HepG2 (cell line): Measurements from ENCODE around the gene PRR30. TPM values are rescaled to one million over a fixed set of nuclear protein-coding genes. Genes with fewer than 3 reads are reported as not detected.
A peak's percentile ranks its signal among the peaks of the same experiment; 100 is the strongest.

Source experiments
- ATAC-seq: fragments of 200-7000 bp; cut with Tn5 transposase; 3 replicates; pipeline ENCODE4 v1.9.1; 2020; ENCODE audit warnings: mild to moderate bottlenecking, moderate library complexity
- BruUV-seq: library from RNA; stranded (reverse); fragments of 400-500 nt; replicated peaks from 2 replicates; lab custom pipeline; 2021; lab: Mats Ljungman, UMichigan
- CTCF ChIA-PET: fragments of 300-600 bp; formaldehyde crosslinking; extraction: SDS; loops from one replicate; lab custom pipeline; 2021; ENCODE audit warnings: low total read pairs, inconsistent platforms, low intra/inter-chr PET ratio; lab: Yijun Ruan, JAX
- POLR2A ChIA-PET: fragments of 350-600 bp; sonication (Branson Sonifier 250); formaldehyde crosslinking; loops from one replicate; lab custom pipeline; 2020; ENCODE audit warnings: antibody characterized with exemption, inconsistent platforms; lab: Yijun Ruan, JAX
- DNase-seq: peaks from one replicate; pipeline ENCODE4 v3.0.0-alpha.2; 2015; ENCODE audit warnings: low spot score
- FAIRE-seq: peaks from 3 replicates; lab custom pipeline; 2011; peaks lifted over from hg19 to GRCh38; lab: Jason Lieb, UNC
- H2AFZ ChIP-seq: one replicate; pipeline ENCODE4 v1.6.1; 2011; ENCODE audit warnings: low read length, inconsistent platforms
- H3K27ac ChIP-seq: fragments of 300-600 bp; 3 replicates; pipeline ENCODE4 v1.8.0; 2011; ENCODE audit warnings: mixed run types, mild to moderate bottlenecking, mixed read lengths, low read length, inconsistent platforms; ENCODE audit not compliant: insufficient read depth; ENCODE audit errors: extremely low read length
- H3K27me3 ChIP-seq, 2 experiments: fragments of 200-600 bp in 1 of 2; 2 replicates in 1 of 2; 3 replicates in 1 of 2; pipeline versions ENCODE4 v1.6.0 to v1.8.0; 2011; ENCODE audit warnings: low read length in 2 of 2, mild to moderate bottlenecking in 2 of 2, moderate library complexity in 2 of 2, inconsistent platforms in 1 of 2; ENCODE audit not compliant: insufficient read depth in 2 of 2, control insufficient read depth in 1 of 2
- H3K36me3 ChIP-seq, 2 experiments: fragments of 200-600 bp in 1 of 2; replicated peaks in 1 of 2; 2 replicates in 1 of 2; 3 replicates in 1 of 2; pipeline versions ENCODE4 v1.5.1 to v1.8.0; 2011; ENCODE audit warnings: low read length in 2 of 2, inconsistent platforms in 1 of 2; ENCODE audit not compliant: insufficient read depth in 2 of 2, control insufficient read depth in 1 of 2
- H3K4me1 ChIP-seq: 2 replicates; pipeline ENCODE4 v1.5.1; 2012; ENCODE audit warnings: low read length, inconsistent platforms; ENCODE audit not compliant: insufficient read depth
- H3K4me2 ChIP-seq: 2 replicates; pipeline ENCODE4 v1.6.0; 2011; ENCODE audit warnings: low read depth, low read length, inconsistent platforms
- H3K4me3 ChIP-seq, 3 experiments: fragments of 200-600 bp in 1 of 3; sonication (generic), shearing (Covaris generic) in 1 of 3; replicated peaks in 1 of 3; 2 replicates each; pipeline ENCODE4 v1.5.1; 2011 to 2016; ENCODE audit warnings: low read length in 3 of 3, inconsistent platforms in 2 of 3, low read depth in 2 of 3, mild to moderate bottlenecking in 2 of 3, control low read depth in 1 of 3, mixed read lengths in 1 of 3; ENCODE audit not compliant: insufficient read depth in 1 of 3
- H3K79me2 ChIP-seq: one replicate; pipeline ENCODE4 v1.6.1; 2011; ENCODE audit warnings: low read length, inconsistent platforms; ENCODE audit not compliant: insufficient read depth
- H3K9ac ChIP-seq: 2 replicates; pipeline ENCODE4 v1.6.0; 2011; ENCODE audit warnings: mild to moderate bottlenecking, low read depth, low read length, inconsistent platforms; ENCODE audit not compliant: insufficient read depth
- H3K9me3 ChIP-seq: 2 replicates; pipeline ENCODE4 v1.5.1; 2012; ENCODE audit warnings: mild to moderate bottlenecking, low read length
- H4K20me1 ChIP-seq: 2 replicates; pipeline ENCODE4 v1.6.0; 2011; ENCODE audit warnings: inconsistent platforms, mild to moderate bottlenecking, low read length, moderate library complexity; ENCODE audit not compliant: insufficient read depth
- ARID5B ChIP-seq: IDR thresholded peaks from 2 replicates; pipeline ENCODE4 v1.4.0; 2020; ENCODE audit warnings: mild to moderate bottlenecking, missing genetic modification reagents
- ELF3 ChIP-seq: IDR thresholded peaks from 2 replicates; pipeline ENCODE4 v1.6.1; 2016; ENCODE audit warnings: missing genetic modification reagents, missing compliant biosample characterization
- HIVEP1 ChIP-seq: sonication (generic); formaldehyde crosslinking; IDR thresholded peaks from 2 replicates; pipeline ENCODE4 v1.4.0; 2020; ENCODE audit warnings: mild to moderate bottlenecking, missing genetic modification reagents
- KMT2A ChIP-seq: sonication (generic); formaldehyde crosslinking; IDR thresholded peaks from 2 replicates; pipeline ENCODE4 v1.4.0; 2020; ENCODE audit warnings: missing genetic modification reagents
- NRL ChIP-seq: sonication (generic); formaldehyde crosslinking; IDR thresholded peaks from 2 replicates; pipeline ENCODE4 v1.5.0; 2020; ENCODE audit warnings: missing genetic modification reagents, mild to moderate bottlenecking, moderate library complexity, borderline replicate concordance
- SOX6 ChIP-seq, 2 experiments: fragments of 450-650 bp in 1 of 2; sonication (generic) in 1 of 2; formaldehyde crosslinking in 1 of 2; IDR thresholded peaks; 2 replicates each; pipeline versions ENCODE4 v1.4.0 to v1.6.1; 2017 to 2020; ENCODE audit warnings: antibody characterized with exemption in 1 of 2, mild to moderate bottlenecking in 1 of 2, missing genetic modification reagents in 1 of 2
- TEAD3 ChIP-seq: optimal IDR thresholded peaks from 2 replicates; pipeline ENCODE3; 2016; ENCODE audit warnings: borderline replicate concordance
- ZNF607 ChIP-seq: sonication (generic); formaldehyde crosslinking; IDR thresholded peaks from 2 replicates; pipeline ENCODE4 v1.5.1; 2020; ENCODE audit warnings: missing genetic modification reagents, mild to moderate bottlenecking, borderline replicate concordance
- WGBS: methylation state at CpG from one replicate; pipeline ENCODE4 v1.1.6; 2017; ENCODE audit warnings: low lambda C conversion rate; 5-methylcytosine and 5-hydroxymethylcytosine counted together
- in situ Hi-C: cut with HindIII; loops from 2 replicates; pipeline ENCODE4 v1.10.0; 2017; ENCODE audit warnings: low pct_unique_long_range_greater_than_20kb; ENCODE audit not compliant: extremely low pct_ligation_motif_present
- intact Hi-C: fragments of 100-400 bp; cut with micrococcal nuclease; formaldehyde crosslinking; loops from one replicate; pipeline ENCODE4 v1.10.0; 2022; ENCODE audit not compliant: unreplicated experiment
- polyA plus RNA-seq, 8 experiments: library from polyadenylated mRNA; depleted of rRNA in 3 of 8; stranded (reverse) in 7 of 8; unstranded in 1 of 8; fragments of >200 nt; fragmentation: Illumina TruSeq in 4 of 8; extraction: Trizol in 4 of 8; gene quantifications; 2 replicates each; pipeline versions ENCODE4 v1.2.1 to v1.2.3, GENCODE V29; 2011 to 2016; ENCODE audit warnings: low read depth in 4 of 8, missing spikeins in 1 of 8, mixed read lengths in 1 of 8; ENCODE audit not compliant: insufficient read depth in 1 of 8
- total RNA-seq, 5 experiments: library from RNA; depleted of rRNA; stranded (reverse); fragments of >200 nt; fragmentation: Illumina TruSeq; extraction: Trizol; gene quantifications; 2 replicates each; pipeline ENCODE4 v1.2.3, GENCODE V29; 2016; ENCODE audit warnings: low read depth in 1 of 5

The PRR30 gene
- total and polyA plus RNA-seq, 2 of the 13 experiments (the other 11 are each of a cell fraction or from before 2014, with no cell fraction given), result not detected

GRCh38 chr2:27117995-27118524 is 21.1 kb downstream of the PRR30 start:
- POLR2A ChIA-PET, result interaction anchor here (0.7 to 1.7 kb wide), 5 partner anchors 10 to 94 kb away, joined by 3 to 11 read pairs (median 5); partner anchors contain the start of genes ATRAID, PREB and SLC5A6
- no peak overlapping the region for H2AFZ ChIP-seq
- FAIRE-seq (no peak), ATAC-seq (peak; percentile 16), DNase-seq (no peak)
- H3K4me1 ChIP-seq, result peaks cover 58% of the 10 kb centered on the region
- no TSS peak for BruUV-seq
- H3K9ac ChIP-seq, result peak overlapping the region; percentile 70
- H3K4me3 ChIP-seq, result peak overlapping the region; percentile 53 to 82 (median 60)
- no peaks in the 10 kb centered on the region for H3K79me2 ChIP-seq
- H3K9me3 ChIP-seq, result no peaks in the 10 kb centered on the region
- CTCF ChIA-PET, result no interaction called here
- peak overlapping the region; percentile 92 for H3K4me2 ChIP-seq
- no peaks in the 10 kb centered on the region for H4K20me1 ChIP-seq
- TF ChIP-seq ARID5B (CRISPR knock-in tag) (0 out of 2 replicates have a peak, but pooled peaks have one; percentile 13), ZNF607 (CRISPR knock-in tag) (0 out of 2 replicates have a peak, but pooled peaks have one; percentile 3), KMT2A (CRISPR knock-in tag) (0 out of 2 replicates have a peak, but pooled peaks have one; percentile 67), HIVEP1 (peak; percentile 43; the same call in 1 of the 2 replicates), NRL (CRISPR knock-in tag) (peak; percentile 7; the same call in 1 of the 2 replicates), SOX6 (IDR thresholded peaks at IDR 0.05) (no peak), SOX6 (CRISPR knock-in tag; IDR thresholded peaks at IDR 0.05) (peak; percentile 41; the same call in 1 of the 2 replicates), TEAD3 (no peak), ELF3 (CRISPR knock-in tag) (no peak)
- intact Hi-C loops, result loop anchor here (5.0 kb wide), 1 partner anchor 74 kb away; no protein-coding TSS in a partner anchor
- peaks cover 2 to 40% of the 10 kb centered on the region in 2 experiments; a peak in 4 of 5 replicates for H3K27me3 ChIP-seq
- no peak overlapping the region for H3K27ac ChIP-seq
- H3K36me3 ChIP-seq, result no peaks in the 10 kb centered on the region
- in situ Hi-C loops, result no loop called here
- 33% methylated on average over 14 of the region's 14 CpGs for WGBS
